K562 (cell line): ENCODE measurements around the gene KLC1. TPM values are rescaled to one million over a fixed set of nuclear protein-coding genes. Genes with fewer than 3 reads are reported as not detected.

ENCODE experiments used
- ATAC-seq: fragments of 200-7000 bp; cut with Tn5 transposase; 3 replicates; pipeline ENCODE4 v1.9.1; 2020; ENCODE audit warnings: moderate library complexity
- BruUV-seq: library from RNA; stranded (reverse); fragments of 400-500 nt; replicated peaks from 2 replicates; lab custom pipeline; 2021; lab: Mats Ljungman, UMichigan
- CTCF ChIA-PET: fragments of 300-600 bp; formaldehyde crosslinking; extraction: SDS; loops from one replicate; lab custom pipeline; 2021; ENCODE audit warnings: low intra/inter-chr PET ratio; lab: Yijun Ruan, JAX
- POLR2A ChIA-PET: fragments of 300-600, 350-650 bp; sonication (Branson Sonifier 250); formaldehyde crosslinking; extraction: SDS; loops from one replicate; lab custom pipeline; 2021; ENCODE audit warnings: antibody characterized with exemption, inconsistent platforms; lab: Yijun Ruan, JAX
- DNase-seq, 4 experiments: peaks; one replicate each; pipeline versions ENCODE4 v3.0.0 to v3.0.0-alpha.2; 2011 to 2018; ENCODE audit warnings: low spot score in 3 of 4, mixed read lengths in 3 of 4; ENCODE audit errors: extremely low read depth in 1 of 4
- FAIRE-seq: peaks from 2 replicates; lab custom pipeline; 2011; peaks lifted over from hg19 to GRCh38; lab: Jason Lieb, UNC
- H2AFZ ChIP-seq: 2 replicates; pipeline ENCODE4 v1.6.0; 2011; ENCODE audit warnings: low read depth, low read length, control low read depth, inconsistent platforms
- H3K27ac ChIP-seq: fragments of 200-600 bp; 3 replicates; pipeline ENCODE4 v1.8.0; 2011; ENCODE audit warnings: low read depth, mild to moderate bottlenecking, control low read depth, inconsistent platforms, low read length, moderate library complexity, mixed read lengths; ENCODE audit errors: extremely low read depth
- H3K27me3 ChIP-seq, 2 experiments: fragments of 300-600 bp in 1 of 2; 2 replicates in 1 of 2; 3 replicates in 1 of 2; pipeline versions ENCODE4 v1.6.0 to v1.8.0; 2011; ENCODE audit warnings: inconsistent platforms in 2 of 2, low read length in 2 of 2, mild to moderate bottlenecking in 1 of 2, mixed read lengths in 1 of 2, moderate library complexity in 1 of 2; ENCODE audit not compliant: control insufficient read depth in 2 of 2, insufficient read depth in 2 of 2
- H3K36me3 ChIP-seq: fragments of 300-600 bp; 3 replicates; pipeline ENCODE4 v1.8.0; 2011; ENCODE audit warnings: mild to moderate bottlenecking, low read length, inconsistent platforms; ENCODE audit not compliant: control insufficient read depth, insufficient read depth
- H3K4me1 ChIP-seq, 2 experiments: fragments of 200-600 bp in 1 of 2; replicated peaks in 1 of 2; 2 replicates in 1 of 2; 3 replicates in 1 of 2; pipeline versions ENCODE4 v1.5.1 to v1.8.0; 2011; ENCODE audit warnings: inconsistent platforms in 2 of 2, low read length in 2 of 2, mild to moderate bottlenecking in 1 of 2, mixed read lengths in 1 of 2, moderate library complexity in 1 of 2; ENCODE audit not compliant: control insufficient read depth in 2 of 2, insufficient read depth in 2 of 2
- H3K4me2 ChIP-seq: 2 replicates; pipeline ENCODE4 v1.6.1; 2011; ENCODE audit warnings: low read length, control low read depth, inconsistent platforms, mixed read lengths; ENCODE audit not compliant: insufficient read depth
- H3K4me3 ChIP-seq: fragments of 200-600 bp; sonication (generic), shearing (Covaris generic); 2 replicates; pipeline ENCODE4 v1.5.1; 2016; ENCODE audit warnings: control low read depth, inconsistent platforms
- H3K79me2 ChIP-seq: fragments of 200-600 bp; 3 replicates; pipeline ENCODE4 v1.8.0; 2011; ENCODE audit warnings: low read length, inconsistent platforms; ENCODE audit not compliant: control insufficient read depth, insufficient read depth
- H3K9ac ChIP-seq, 2 experiments: 2 replicates each; pipeline versions ENCODE4 v1.6.0 to v1.6.1; 2011; ENCODE audit warnings: low read depth in 2 of 2, low read length in 2 of 2, control low read depth in 1 of 2, inconsistent platforms in 1 of 2, mild to moderate bottlenecking in 1 of 2, mixed read lengths in 1 of 2; ENCODE audit not compliant: insufficient read depth in 1 of 2
- H3K9me1 ChIP-seq: one replicate; pipeline ENCODE4 v1.6.0; 2011; ENCODE audit warnings: inconsistent platforms, mild to moderate bottlenecking, low read length, moderate library complexity; ENCODE audit not compliant: control insufficient read depth, insufficient read depth
- H3K9me3 ChIP-seq: replicated peaks from 2 replicates; pipeline ENCODE4 v1.5.1; 2011; ENCODE audit warnings: low read depth, low read length, inconsistent platforms; ENCODE audit not compliant: control insufficient read depth, insufficient read depth
- H4K20me1 ChIP-seq: replicated peaks from 2 replicates; pipeline ENCODE4 v1.6.1; 2011; ENCODE audit warnings: low read length, inconsistent platforms, mixed read lengths; ENCODE audit not compliant: control insufficient read depth, insufficient read depth
- ARID1B ChIP-seq: fragments of 450-650 bp; IDR thresholded peaks from 2 replicates; pipeline ENCODE4 v1.6.1; 2016; ENCODE audit warnings: antibody characterized with exemption, mild to moderate bottlenecking, inconsistent platforms
- CEBPZ ChIP-seq: fragments of 150-350 bp; IDR thresholded peaks from 2 replicates; pipeline ENCODE4 v1.6.1; 2014; ENCODE audit warnings: low read depth, mild to moderate bottlenecking, low read length, borderline replicate concordance
- CGGBP1 ChIP-seq: fragments of 250-450 bp; sonication (Bioruptor Pico); IDR thresholded peaks from 2 replicates; pipeline ENCODE4 v1.9.0; 2021; ENCODE audit warnings: mild to moderate bottlenecking
- CXXC5 ChIP-seq: fragments of 250-450 bp; sonication (Bioruptor Pico); IDR thresholded peaks from 2 replicates; pipeline ENCODE4 v1.8.0; 2022; ENCODE audit warnings: inconsistent platforms, mild to moderate bottlenecking, moderate library complexity
- GABPA ChIP-seq: fragments of 200-800 bp; sonication (Bioruptor generic); conservative IDR thresholded peaks from 2 replicates; pipeline ENCODE4 v1.6.1; 2016; ENCODE audit warnings: low read depth, missing genetic modification characterization, missing compliant biosample characterization
- HCFC1 ChIP-seq: IDR thresholded peaks from 2 replicates; pipeline ENCODE4 v1.6.1; 2012; ENCODE audit warnings: low read depth, low read length, improper control_type of control experiment
- HMGN3 ChIP-seq: IDR thresholded peaks from 2 replicates; pipeline ENCODE4 v1.6.1; 2011; ENCODE audit warnings: borderline replicate concordance, low read depth, mild to moderate bottlenecking, mixed read lengths, low read length; ENCODE audit not compliant: insufficient read length; ENCODE audit errors: extremely low read depth
- MAFK ChIP-seq: IDR thresholded peaks from 2 replicates; pipeline ENCODE4 v1.6.1; 2011; ENCODE audit warnings: low read length, improper control_type of control experiment
- NBN ChIP-seq: fragments of 450-650 bp; IDR thresholded peaks from 2 replicates; pipeline ENCODE4 v1.6.1; 2016; ENCODE audit warnings: low read depth, mild to moderate bottlenecking
- NFIX ChIP-seq: fragments of 250-450 bp; sonication (Bioruptor Pico); IDR thresholded peaks from 2 replicates; pipeline ENCODE4 v1.4.0; 2020; ENCODE audit warnings: low read depth, mild to moderate bottlenecking, moderate library complexity
- NUFIP1 ChIP-seq: fragments of 450-650 bp; IDR thresholded peaks from 2 replicates; pipeline ENCODE4 v1.6.1; 2018; ENCODE audit not compliant: partially characterized antibody
- PYGO2 ChIP-seq: fragments of 450-650 bp; IDR thresholded peaks from 2 replicates; pipeline ENCODE4 v1.6.1; 2016; ENCODE audit warnings: mild to moderate bottlenecking, missing genetic modification characterization, moderate library complexity, missing compliant biosample characterization
- RBM14 ChIP-seq: fragments of 200-400 bp; formaldehyde crosslinking; IDR thresholded peaks from 2 replicates; pipeline ENCODE4 v1.6.1; 2018; ENCODE audit warnings: low read depth, mild to moderate bottlenecking, low read length, moderate library complexity, borderline replicate concordance; ENCODE audit not compliant: insufficient read depth
- SIRT6 ChIP-seq: IDR thresholded peaks from one replicate; pipeline ENCODE4 v1.6.1; 2012; ENCODE audit warnings: low read depth, mild to moderate bottlenecking, control low read depth, inconsistent platforms, low read length, moderate library complexity
- SMAD3 ChIP-seq: fragments of 450-650 bp; formaldehyde crosslinking; conservative IDR thresholded peaks from 2 replicates; pipeline ENCODE4 v1.4.0; 2020; ENCODE audit warnings: mild to moderate bottlenecking
- SPI1 ChIP-seq: IDR thresholded peaks from 2 replicates; pipeline ENCODE4 v1.6.1; 2011; ENCODE audit warnings: low read depth, low read length, control low read depth, borderline replicate concordance
- ZNF124 ChIP-seq: sonication (generic); formaldehyde crosslinking; IDR thresholded peaks from 2 replicates; pipeline ENCODE4 v1.8.1; 2022; ENCODE audit warnings: missing genetic modification reagents
- ZNF23 ChIP-seq: fragments of 250-450 bp; sonication (Bioruptor Pico); IDR thresholded peaks from 2 replicates; pipeline ENCODE4 v1.4.0; 2020; ENCODE audit warnings: mild to moderate bottlenecking
- ZNF311 ChIP-seq: fragments of 250-450 bp; sonication (Bioruptor Pico); IDR thresholded peaks from 2 replicates; pipeline ENCODE4 v1.4.0; 2020; ENCODE audit warnings: mild to moderate bottlenecking, moderate library complexity
- WGBS: fragments of 100-300 bp; shearing (Covaris generic); methylation state at CpG from one replicate; pipeline ENCODE4 v1.1.6; 2016; ENCODE audit warnings: low coverage, mixed read lengths; ENCODE audit not compliant: insufficient coverage; ENCODE audit errors: missing lambda C conversion rate; 5-methylcytosine and 5-hydroxymethylcytosine counted together
- in situ Hi-C: fragments of 300-500 bp; cut with MboI; formaldehyde crosslinking; loops from 4 replicates; pipeline ENCODE4 v1.15.0; 2018; ENCODE audit warnings: inconsistent platforms, mixed read lengths
- intact Hi-C: fragments of 100-400 bp; cut with micrococcal nuclease; formaldehyde crosslinking; loops from 2 replicates; pipeline ENCODE4 v1.14.2; 2022
- polyA plus RNA-seq, 8 experiments: library from polyadenylated mRNA; depleted of rRNA in 4 of 8; stranded (reverse) in 5 of 8; unstranded in 3 of 8; fragments of >200 nt; fragmentation: Nextera tagmentation in 2 of 8; fragmentation: Illumina TruSeq in 1 of 8; extraction: Ambion mirVana in 2 of 8; extraction: Trizol in 1 of 8; gene quantifications; 2 replicates each; pipeline versions ENCODE4 v1.2.1 to v1.2.3, GENCODE V29; 2011 to 2014; ENCODE audit warnings: inconsistent platforms in 1 of 8, missing spikeins in 1 of 8
- total RNA-seq, 7 experiments: library from RNA; depleted of rRNA in 6 of 7; stranded (reverse); fragments of >200 nt in 6 of 7; fragmentation: Illumina TruSeq in 2 of 7; extraction: Trizol in 2 of 7; gene quantifications; 2 replicates each; pipeline versions ENCODE4 v1.2.1 to v1.2.3, GENCODE V29; 2011 to 2021; ENCODE audit warnings: low replicate concordance in 1 of 7

KLC1 gene
- total and polyA plus RNA-seq, 9 of the 15 experiments (the other 6 are each of a cell fraction or from before 2014, with no cell fraction given), result 4.9 to 134 (median 54.8) TPM

- H3K27me3 ChIP-seq, result no peaks in the 10 kb centered on the region
- intact Hi-C loops (no loop called here), in situ Hi-C loops (no loop called here)
- ChIA-PET CTCF (no interaction called here), POLR2A (interaction anchor here (0.7 to 1.5 kb wide), 3 partner anchors 9 to 15 kb away, joined by 3 to 4 read pairs (median 3); no protein-coding TSS in a partner anchor)
- no peak for FAIRE-seq
- WGBS, result 78% methylated on average over 9 of the region's 14 CpGs
- H3K9me3 ChIP-seq, result no peaks in the 10 kb centered on the region
- H3K79me2 ChIP-seq, result no peaks in the 10 kb centered on the region
- no TSS peak for BruUV-seq
- no peak for ATAC-seq
- no peaks in the 10 kb centered on the region; the same call in 1 of the 2 replicates for H4K20me1 ChIP-seq
- no peak overlapping the region for H2AFZ ChIP-seq
- peaks cover 0 to 23% of the 10 kb centered on the region in 2 experiments; a peak in 2 of 5 replicates for H3K4me1 ChIP-seq
- H3K9me1 ChIP-seq, result no peaks in the 10 kb centered on the region
- H3K4me3 ChIP-seq, result no peak overlapping the region
- DNase-seq, result no peak
- H3K4me2 ChIP-seq, result no peak overlapping the region
- no peak overlapping the region for H3K27ac ChIP-seq
- peaks cover 70% of the 10 kb centered on the region; the same call in 2 of the 3 replicates for H3K36me3 ChIP-seq
- no peak for TF ChIP-seq PYGO2
- TF ChIP-seq SPI1, result no peak
- no peak for TF ChIP-seq HCFC1
- no peak for TF ChIP-seq CGGBP1
- TF ChIP-seq CXXC5, result no peak
- no peak for TF ChIP-seq ZNF23 (CRISPR knock-in tag)
- TF ChIP-seq ZNF124 (CRISPR knock-in tag), result no peak
- no peak for TF ChIP-seq NFIX (CRISPR knock-in tag)
- TF ChIP-seq ZNF311 (CRISPR knock-in tag), result no peak
- TF ChIP-seq CEBPZ, result no peak
- no peak for TF ChIP-seq NUFIP1
- TF ChIP-seq GABPA (tag), result no peak
- no peak for TF ChIP-seq SIRT6
- no peak for TF ChIP-seq NBN
- no peak for TF ChIP-seq ARID1B
- no peak for TF ChIP-seq HMGN3
- no peak for TF ChIP-seq MAFK
- no peak for TF ChIP-seq RBM14
- TF ChIP-seq SMAD3 (CRISPR knock-in tag), result no peak
- H3K9ac ChIP-seq, result no peak overlapping the region
Measured at GRCh38 chr14:103695296-103696069, 66.5 kb downstream of the KLC1 start.
